GM18508 (cell line): ENCODE results near the gene UBL4B.

Experiments used
- ATAC-seq: cut with Tn5 transposase; IDR thresholded peaks from one replicate; pipeline ENCODE4 v1.9.1; 2021; ENCODE audit warnings: moderate number of reproducible peaks; ENCODE audit not compliant: insufficient read depth, unreplicated experiment

UBL4B gene

DNA sequence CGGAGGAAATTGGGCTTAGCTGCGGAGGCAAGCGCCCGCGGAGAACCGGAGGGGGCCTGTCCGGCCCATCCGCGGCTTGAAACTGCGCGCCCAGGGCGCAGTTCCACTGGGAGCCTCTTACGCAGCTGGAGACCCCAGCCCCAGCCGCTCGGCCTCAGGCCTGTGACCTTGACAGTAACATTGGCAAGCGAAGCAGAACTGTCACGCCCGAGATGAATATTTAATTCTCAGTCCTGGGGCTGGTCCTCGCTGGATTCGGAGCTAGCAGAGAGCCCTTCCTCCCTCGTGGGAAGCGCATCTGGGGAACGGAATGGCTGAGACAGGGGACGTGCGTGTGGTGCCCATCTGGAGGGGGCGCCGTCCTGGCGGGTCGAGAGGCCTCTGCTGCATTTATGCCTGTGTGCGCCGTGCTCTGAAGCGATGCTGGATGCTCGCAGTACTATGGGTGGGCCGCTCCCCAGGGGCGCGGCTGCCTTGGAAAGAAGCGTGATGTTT is 39.0 kb downstream of the UBL4B start:
- ATAC-seq: no peak

GRCh38 chr1:110152133-110152785 is 40.0 kb downstream of the UBL4B start:
- no peak for ATAC-seq

- no peak for ATAC-seq
Measured at GRCh38 chr1:110153407-110153950, 41.2 kb downstream of the UBL4B start.

GRCh38 chr1:110155878-110156522 is 43.8 kb downstream of the UBL4B start:
- ATAC-seq: no peak

DNA sequence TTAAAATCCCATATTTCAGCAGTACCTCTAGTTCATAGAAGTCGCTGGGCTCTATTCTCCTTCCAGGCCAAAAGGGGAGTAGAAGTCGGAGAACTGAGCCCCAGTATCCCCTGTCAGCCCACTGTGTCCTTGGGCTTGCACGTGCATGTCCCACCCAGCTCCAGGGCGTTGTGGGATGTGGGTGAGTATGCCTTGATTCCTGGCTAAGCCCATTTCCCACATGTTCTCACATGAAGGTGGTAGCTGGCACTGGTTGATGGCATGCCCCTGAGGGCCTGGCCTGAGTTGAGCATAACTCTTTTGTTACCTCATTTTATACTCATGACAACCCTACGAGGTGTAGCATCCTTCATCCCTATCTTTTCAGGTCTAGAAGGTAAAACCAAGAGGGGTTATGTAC is 46.0 kb downstream of the UBL4B start:
- no peak for ATAC-seq

DNA sequence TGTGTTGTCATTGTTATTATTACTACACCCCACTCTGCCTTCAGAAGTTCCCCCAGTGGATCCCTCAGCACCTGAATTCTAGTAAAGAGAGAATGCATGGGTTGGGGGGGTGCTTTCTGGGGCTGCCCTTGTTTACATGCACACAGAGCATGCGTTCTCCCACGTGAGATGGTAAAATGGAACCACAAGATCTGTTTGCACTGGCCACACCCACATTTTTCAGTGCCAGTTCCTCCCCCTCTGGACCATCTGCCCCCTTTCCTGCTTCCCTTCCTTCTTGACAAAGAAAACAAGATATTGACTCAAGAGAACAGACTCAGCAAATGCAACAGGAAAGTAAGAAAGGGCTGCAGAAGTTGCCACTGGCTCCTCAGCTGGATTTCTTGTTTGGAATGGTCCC is 46.9 kb downstream of the UBL4B start:
- no peak for ATAC-seq

DNA sequence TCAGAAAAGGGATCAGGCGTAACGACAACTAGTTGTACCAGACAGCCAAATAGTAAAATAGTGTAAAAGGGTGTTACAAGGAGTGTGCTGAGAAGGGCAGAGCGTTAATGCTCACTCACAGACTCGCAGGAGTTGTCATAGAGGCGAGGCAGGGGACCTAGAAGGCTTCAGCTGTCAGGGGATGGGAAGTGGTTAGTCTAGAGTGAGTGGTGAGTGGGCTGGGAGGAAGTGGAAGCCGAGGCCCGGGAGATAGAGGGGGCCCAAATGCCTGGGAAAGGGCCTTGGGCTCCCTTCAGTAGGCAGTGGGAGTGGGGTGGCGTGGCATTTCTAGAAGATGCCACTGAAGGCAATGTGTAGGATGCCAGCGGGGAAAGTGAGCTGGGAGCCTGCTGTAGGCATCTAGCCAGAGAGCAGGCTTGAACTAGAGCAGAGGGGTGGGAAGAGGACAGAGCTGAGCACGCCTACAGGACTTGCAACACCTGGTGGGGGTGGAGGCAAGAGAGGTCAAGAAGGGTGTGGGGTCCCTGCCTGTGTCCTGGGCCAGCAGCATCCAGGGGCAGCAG is 48.4 kb downstream of the UBL4B start:
- ATAC-seq: no peak

GRCh38 chr1:110161165-110161564 is 48.9 kb downstream of the UBL4B start:
- no peak for ATAC-seq

GRCh38 chr1:110161849-110162248 is 49.6 kb downstream of the UBL4B start:
- ATAC-seq: no peak
